Stimulated activated naive CD8-positive, alpha-beta T cell treated with anti-CD3 and anti-CD28 coated beads, Interleukin-15, amount 100 ng/mL, for 72 hours (primary cell): ENCODE data around the gene RMRP.
A peak's percentile ranks its signal among the peaks of the same experiment; 100 is the strongest.

Experiments used
- ATAC-seq: fragments of 150-1000 bp; cut with Tn5 transposase; 2 replicates; pipeline ENCODE4 v1.10.0; 2021; ENCODE audit warnings: mild to moderate bottlenecking, moderate library complexity
- DNase-seq, 2 donors: peaks; one replicate each; pipeline ENCODE4 v3.0.0; 2021 to 2022
- H3K27ac Mint-ChIP-seq, 2 donors: one replicate each; pipeline ENCODE4 v1.8.0; 2022; ENCODE audit warnings: mild to moderate bottlenecking in 2 of 2, mixed read lengths in 2 of 2, moderate library complexity in 2 of 2
- H3K27me3 Mint-ChIP-seq: one replicate; pipeline ENCODE4 v1.8.0; 2022; ENCODE audit warnings: mixed read lengths
- H3K4me1 Mint-ChIP-seq: one replicate; pipeline ENCODE4 v1.8.0; 2022; ENCODE audit warnings: mild to moderate bottlenecking, mixed read lengths
- H3K4me3 Mint-ChIP-seq, 2 donors: one replicate each; pipeline ENCODE4 v1.8.0; 2022; ENCODE audit warnings: mild to moderate bottlenecking in 2 of 2, mixed read lengths in 2 of 2, moderate library complexity in 1 of 2
- H3K9me3 Mint-ChIP-seq, 2 donors: one replicate each; pipeline ENCODE4 v1.8.0; 2022; ENCODE audit warnings: mixed read lengths in 2 of 2

RMRP gene

DNA sequence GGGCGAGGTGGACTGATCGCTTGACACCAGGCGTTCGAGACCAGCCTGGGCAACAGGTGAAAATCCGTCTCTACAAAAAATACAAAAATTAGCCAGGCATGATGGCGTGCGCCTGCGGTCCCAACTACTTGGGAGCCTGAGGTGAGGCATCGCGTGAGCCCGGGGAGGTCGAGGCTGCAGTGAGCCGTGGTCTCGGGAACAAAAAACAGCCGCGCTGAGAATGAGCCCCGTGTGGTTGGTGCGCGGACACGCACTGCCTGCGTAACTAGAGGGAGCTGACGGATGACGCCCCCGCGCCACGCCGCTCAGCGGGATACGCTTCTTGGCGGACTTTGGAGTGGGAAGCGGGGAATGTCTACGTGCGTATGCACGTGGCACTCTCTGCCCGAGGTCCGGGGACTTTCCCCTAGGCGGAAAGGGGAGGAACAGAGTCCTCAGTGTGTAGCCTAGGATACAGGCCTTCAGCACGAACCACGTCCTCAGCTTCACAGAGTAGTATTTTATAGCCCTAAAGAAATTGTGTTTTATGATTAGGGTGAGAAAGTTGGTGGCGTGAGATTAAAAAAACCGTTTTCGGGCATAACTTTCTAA lies at the start of gene RMRP:
Gene RMRP (minus strand): TSS at position 474 of the 591 bp plus-strand sequence.
- no peaks in the 10 kb centered on the region for H3K27me3 Mint-ChIP-seq
- DNase-seq, result peak; percentile 90 to 96
- no peaks in the 10 kb centered on the region for H3K9me3 Mint-ChIP-seq
- peak; percentile 95 for ATAC-seq
- H3K4me3 Mint-ChIP-seq, result peak within 1 kb of the TSS; percentile 76 to 92
- peak within 1 kb of the TSS; percentile 98 to 100 for H3K27ac Mint-ChIP-seq
- H3K4me1 Mint-ChIP-seq, result peaks cover 73% of the 10 kb centered on the region

DNA sequence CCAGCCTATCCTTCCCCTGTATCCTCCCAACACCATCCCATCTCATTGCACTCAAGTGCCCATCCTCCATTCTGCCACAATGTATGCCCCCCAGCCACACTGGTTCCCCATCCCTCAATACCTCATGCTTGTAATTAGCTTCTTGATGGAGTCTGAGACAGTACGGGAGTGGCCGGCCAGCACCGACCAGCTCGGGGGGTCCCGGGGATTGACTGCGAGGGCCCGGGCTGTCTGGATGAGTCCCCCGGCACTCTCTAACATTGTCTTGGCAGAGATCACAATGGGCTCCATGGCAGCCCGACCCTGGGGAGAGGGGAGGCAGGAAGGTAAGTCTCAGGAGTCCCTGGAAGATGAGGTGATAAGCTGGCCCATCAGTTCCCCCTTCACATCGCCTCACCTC lies 49.1 kb upstream of the RMRP start:
- H3K27me3 Mint-ChIP-seq, result no peaks in the 10 kb centered on the region
- H3K27ac Mint-ChIP-seq, result peak overlapping the region in 1 of 2 donors; percentile 14
- DNase-seq (no peak), ATAC-seq (no peak)
- H3K4me1 Mint-ChIP-seq, result no peaks in the 10 kb centered on the region
- no peak overlapping the region for H3K4me3 Mint-ChIP-seq
- H3K9me3 Mint-ChIP-seq, result no peaks in the 10 kb centered on the region

DNA sequence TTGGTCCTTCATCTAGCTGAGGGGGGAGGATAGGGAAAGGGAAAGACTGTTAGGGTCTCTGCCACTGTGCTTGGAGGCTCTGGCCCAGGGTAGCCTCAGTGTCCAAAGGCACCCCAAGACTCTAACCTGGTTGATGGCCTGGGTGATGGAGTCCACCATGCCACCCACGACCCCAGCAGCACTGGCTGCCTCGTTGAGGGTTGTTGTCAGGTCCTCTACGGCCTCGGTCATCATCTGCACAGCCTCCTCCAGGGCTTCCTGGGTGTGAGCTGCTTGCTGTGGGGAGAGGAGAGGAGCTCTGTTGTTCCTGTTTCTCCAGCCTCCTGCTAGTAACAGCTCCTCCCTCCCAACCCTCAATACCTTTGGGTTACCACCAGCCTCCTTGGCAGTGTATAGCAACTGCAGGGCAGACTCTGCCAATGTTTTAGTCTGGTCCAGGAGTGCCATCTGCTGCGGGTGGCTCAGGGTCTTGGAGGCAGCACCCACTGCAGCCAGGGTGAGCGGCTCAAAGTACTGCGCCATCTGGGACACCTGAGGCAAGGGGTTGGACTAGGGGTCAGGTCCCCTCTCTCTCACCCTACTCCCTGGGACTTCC lies 48.1 kb upstream of the RMRP start:
- Mint-ChIP-seq H3K4me3 (no peak overlapping the region), H3K27ac (no peak overlapping the region), H3K27me3 (no peaks in the 10 kb centered on the region), H3K4me1 (no peaks in the 10 kb centered on the region), H3K9me3 (no peaks in the 10 kb centered on the region)
- ATAC-seq (no peak), DNase-seq (no peak)

DNA sequence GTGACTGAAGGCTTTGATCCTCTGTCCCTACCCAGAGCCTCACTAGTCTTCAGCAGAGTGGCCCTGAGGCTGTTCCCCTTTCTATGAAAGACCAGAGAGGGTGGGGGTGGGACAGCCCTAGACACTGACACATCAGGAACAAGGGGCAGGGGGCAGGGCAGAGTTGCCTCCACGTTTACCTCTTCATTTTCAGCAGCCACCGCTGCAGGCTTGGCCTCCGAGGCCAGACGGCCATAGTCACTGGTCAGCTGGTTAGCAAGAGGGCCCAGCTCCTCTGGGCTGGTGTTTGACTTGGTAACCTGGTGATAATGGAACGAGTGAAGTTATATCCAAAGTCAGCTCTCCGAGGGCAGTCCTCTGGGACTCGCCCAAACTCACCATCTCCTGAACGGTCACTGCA lies 47.6 kb upstream of the RMRP start:
- Mint-ChIP-seq H3K27ac (no peak overlapping the region), H3K4me3 (no peak overlapping the region), H3K4me1 (no peaks in the 10 kb centered on the region), H3K9me3 (no peaks in the 10 kb centered on the region), H3K27me3 (no peaks in the 10 kb centered on the region)
- DNase-seq (no peak), ATAC-seq (no peak)

- ATAC-seq (no peak), DNase-seq (no peak)
- H3K9me3 Mint-ChIP-seq, result no peaks in the 10 kb centered on the region
- no peak overlapping the region for H3K27ac Mint-ChIP-seq
- no peaks in the 10 kb centered on the region for H3K4me1 Mint-ChIP-seq
- H3K4me3 Mint-ChIP-seq, result no peak overlapping the region
- H3K27me3 Mint-ChIP-seq, result no peaks in the 10 kb centered on the region
Measured at GRCh38 chr9:35703906-35704672, 46.3 kb upstream of the RMRP start.

DNA sequence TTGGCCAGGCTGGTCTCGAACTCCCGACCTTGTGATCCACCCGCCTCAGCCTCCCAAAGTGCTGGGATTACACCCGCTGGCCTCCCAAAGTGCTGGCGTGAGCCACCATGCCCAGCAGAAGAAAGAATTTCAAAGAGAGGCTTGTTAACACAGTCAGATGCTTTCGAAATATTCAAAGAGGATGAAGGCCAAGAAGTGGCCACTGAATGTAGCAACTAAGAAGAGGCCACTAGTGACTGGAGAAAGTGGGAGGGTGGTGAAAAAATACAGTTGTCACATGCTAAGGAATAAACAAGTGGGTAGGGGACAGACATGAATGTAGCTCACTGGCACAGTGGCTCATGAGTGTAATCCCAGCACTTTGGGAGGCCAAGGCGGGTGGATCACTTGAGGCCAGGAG lies 44.9 kb upstream of the RMRP start:
- no peaks in the 10 kb centered on the region for H3K27me3 Mint-ChIP-seq
- no peaks in the 10 kb centered on the region for H3K4me1 Mint-ChIP-seq
- no peak overlapping the region for H3K4me3 Mint-ChIP-seq
- H3K27ac Mint-ChIP-seq, result no peak overlapping the region
- ATAC-seq (no peak), DNase-seq (no peak)
- no peaks in the 10 kb centered on the region for H3K9me3 Mint-ChIP-seq

DNA sequence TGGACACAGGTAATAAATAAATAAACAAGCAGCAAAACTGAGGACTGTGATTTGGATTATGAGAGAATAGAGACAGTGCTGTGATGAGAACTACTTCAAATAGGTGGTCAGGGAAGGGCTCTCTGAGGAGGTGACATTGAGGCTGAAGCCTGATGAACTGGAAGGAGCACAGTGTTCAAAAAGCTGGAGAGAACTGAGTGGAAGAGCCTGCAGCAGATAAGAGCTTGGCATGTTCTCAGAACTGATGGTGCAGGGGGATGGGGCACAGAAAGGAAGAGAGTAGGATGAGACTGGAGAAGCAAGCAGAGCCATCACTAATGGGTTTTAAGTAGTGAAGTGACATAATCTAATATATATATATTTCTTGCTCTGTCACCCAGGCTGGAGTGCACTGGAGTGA lies 43.1 kb upstream of the RMRP start:
- Mint-ChIP-seq H3K27me3 (no peaks in the 10 kb centered on the region), H3K4me3 (no peak overlapping the region), H3K4me1 (peaks cover 7% of the 10 kb centered on the region), H3K27ac (no peak overlapping the region), H3K9me3 (no peaks in the 10 kb centered on the region)
- ATAC-seq (no peak), DNase-seq (no peak)

- Mint-ChIP-seq H3K4me3 (no peak overlapping the region), H3K4me1 (peaks cover 7% of the 10 kb centered on the region), H3K9me3 (no peaks in the 10 kb centered on the region), H3K27ac (no peak overlapping the region), H3K27me3 (no peaks in the 10 kb centered on the region)
- no peak for DNase-seq
- no peak for ATAC-seq
Measured at GRCh38 chr9:35700031-35700430, 42.2 kb upstream of the RMRP start.

DNA sequence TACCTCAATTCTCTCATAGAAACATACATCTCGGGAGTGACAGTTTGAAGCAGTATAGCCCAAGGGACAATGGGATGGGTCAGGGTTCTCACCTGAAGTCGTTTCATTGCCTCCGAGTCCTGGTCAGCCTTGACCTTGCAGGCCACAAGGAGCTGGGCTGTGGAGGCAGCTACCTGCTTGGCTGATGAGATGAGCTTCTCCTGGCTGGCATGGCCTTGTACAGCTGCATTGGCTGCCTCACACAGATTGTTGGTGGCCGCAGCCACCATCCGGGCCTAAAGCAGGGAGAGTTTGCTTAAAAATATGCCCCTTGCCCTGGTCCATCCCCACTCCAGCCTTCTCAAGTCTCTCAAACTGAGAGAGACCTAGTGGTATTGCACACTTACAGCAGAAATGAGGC lies 40.4 kb upstream of the RMRP start:
- Mint-ChIP-seq H3K27ac (no peak overlapping the region), H3K27me3 (no peaks in the 10 kb centered on the region), H3K4me3 (no peak overlapping the region), H3K4me1 (peaks cover 7% of the 10 kb centered on the region), H3K9me3 (no peaks in the 10 kb centered on the region)
- ATAC-seq, result no peak
- no peak for DNase-seq

DNA sequence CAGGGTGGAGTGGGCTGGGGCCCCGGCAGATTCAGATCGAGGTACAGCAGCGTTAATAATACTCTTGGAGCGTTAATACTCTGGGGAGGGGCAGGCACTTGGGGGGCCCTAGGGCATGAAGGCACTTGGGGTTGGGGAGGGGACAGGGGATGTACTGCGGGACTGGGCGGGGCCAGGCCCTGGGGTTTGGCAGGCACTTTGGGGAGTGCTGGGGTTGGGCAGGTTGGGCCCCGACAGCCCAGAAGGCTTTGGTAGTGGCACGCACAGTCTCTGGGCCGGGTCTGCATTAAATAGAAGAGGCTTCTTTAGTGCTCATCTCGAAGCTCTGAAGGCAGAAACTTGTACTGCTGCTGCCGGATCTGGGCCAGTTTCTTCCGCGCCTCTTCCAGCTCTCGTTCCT lies 39.7 kb upstream of the RMRP start:
- DNase-seq (no peak), ATAC-seq (no peak)
- peak overlapping the region; percentile 5 to 12 for H3K27ac Mint-ChIP-seq
- H3K4me1 Mint-ChIP-seq, result peaks cover 7% of the 10 kb centered on the region
- no peaks in the 10 kb centered on the region for H3K9me3 Mint-ChIP-seq
- no peaks in the 10 kb centered on the region for H3K27me3 Mint-ChIP-seq
- no peak overlapping the region for H3K4me3 Mint-ChIP-seq

DNA sequence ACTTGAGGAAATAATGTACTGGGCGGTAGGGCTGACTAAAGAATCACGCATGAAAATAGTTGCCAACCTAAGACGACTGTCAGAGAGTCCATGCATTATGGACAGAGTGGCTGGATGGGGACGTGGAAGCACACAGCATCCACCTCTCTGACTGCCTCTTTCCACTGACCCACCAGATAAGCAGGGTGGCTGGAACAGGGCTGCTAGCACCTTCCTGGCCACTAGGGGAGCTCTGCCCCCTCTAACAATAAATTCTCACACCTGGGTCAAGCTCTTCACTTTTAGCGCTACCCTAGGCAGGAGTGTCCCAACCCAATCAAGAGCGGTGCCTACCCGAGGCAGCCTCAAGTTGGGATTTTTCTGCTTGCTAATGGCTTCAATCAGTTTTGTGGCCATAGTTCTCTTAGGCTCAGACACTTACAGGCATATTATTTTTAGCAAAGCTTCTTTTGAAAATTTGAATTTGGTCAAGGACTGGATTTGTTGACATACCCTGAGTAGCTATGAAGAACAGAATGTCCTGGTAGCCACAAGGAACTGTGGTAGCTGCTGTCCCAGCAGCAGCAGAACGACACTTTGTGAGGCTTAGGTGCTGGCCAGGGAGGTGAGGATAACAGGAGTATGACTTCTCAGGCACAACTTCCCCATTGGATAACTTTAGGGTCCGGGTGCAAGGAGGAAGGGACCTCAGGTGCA lies 38.8 kb upstream of the RMRP start:
- H3K4me1 Mint-ChIP-seq, result peaks cover 12% of the 10 kb centered on the region

DNA sequence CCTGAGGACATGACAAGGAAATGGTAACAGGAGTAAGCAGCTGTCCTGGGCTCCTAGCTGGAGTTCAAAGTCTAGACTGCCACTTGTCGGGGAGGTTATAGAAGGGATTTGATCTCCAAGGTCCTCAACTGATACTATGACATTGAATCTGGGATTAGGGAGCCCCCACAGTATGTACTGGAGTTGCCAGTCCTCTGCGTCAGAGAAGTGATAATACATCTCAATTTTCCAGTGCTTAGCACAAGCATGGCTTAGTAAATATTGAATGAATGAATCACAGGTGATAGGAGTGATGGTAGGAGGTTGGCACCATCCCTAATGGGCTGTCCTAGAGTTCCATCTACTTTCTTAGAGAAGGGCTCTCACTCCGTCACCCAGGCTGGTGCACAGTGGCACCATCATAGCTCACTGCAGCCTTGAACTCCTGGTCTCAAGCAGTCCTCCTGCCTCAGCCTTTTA lies 38.2 kb upstream of the RMRP start:
- Mint-ChIP-seq H3K27ac (no peak overlapping the region), H3K27me3 (no peaks in the 10 kb centered on the region), H3K4me3 (no peak overlapping the region), H3K4me1 (peaks cover 19% of the 10 kb centered on the region), H3K9me3 (no peaks in the 10 kb centered on the region)
- ATAC-seq, result no peak
- no peak for DNase-seq

More for the DNA sequence above, 38.8 kb upstream of the RMRP start:
- no peak overlapping the region for H3K27ac Mint-ChIP-seq
- ATAC-seq (peak; percentile 83), DNase-seq (peak; percentile 49 to 51)
- no peak overlapping the region for H3K4me3 Mint-ChIP-seq
- no peaks in the 10 kb centered on the region for H3K27me3 Mint-ChIP-seq
- no peaks in the 10 kb centered on the region for H3K9me3 Mint-ChIP-seq

DNA sequence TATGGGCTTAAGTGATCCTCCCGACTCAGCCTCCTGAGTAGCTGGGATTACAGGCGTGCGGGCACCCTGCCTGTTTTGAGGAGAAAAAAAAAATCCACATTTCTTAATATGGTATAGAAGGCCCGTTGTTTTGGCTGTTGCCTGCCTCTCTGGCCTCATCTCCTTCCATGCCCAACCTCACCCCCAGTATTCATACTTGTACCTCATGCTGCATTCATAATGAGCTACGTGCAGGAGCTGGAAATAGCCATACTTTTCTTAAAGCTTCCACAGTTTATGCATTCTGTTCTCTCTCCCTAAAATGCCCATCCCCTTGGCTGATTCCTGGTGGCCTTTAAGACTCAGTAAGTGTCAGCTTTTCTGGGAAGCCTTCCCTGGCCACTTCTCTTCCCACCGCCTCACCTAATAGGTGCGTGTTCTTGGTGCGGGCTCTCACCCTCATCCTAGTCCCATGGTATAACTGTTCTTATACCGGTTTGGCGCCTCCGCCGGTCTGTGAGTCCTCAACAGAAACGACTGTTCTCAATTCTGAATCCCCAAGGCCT lies 34.0 kb upstream of the RMRP start:
- Mint-ChIP-seq H3K4me1 (peaks cover 50% of the 10 kb centered on the region), H3K4me3 (peak overlapping the region in 1 of 2 donors; percentile 87), H3K27ac (no peak overlapping the region), H3K27me3 (no peaks in the 10 kb centered on the region), H3K9me3 (no peaks in the 10 kb centered on the region)
- ATAC-seq (no peak), DNase-seq (no peak)

GRCh38 chr9:35691334-35691650 lies 33.5 kb upstream of the RMRP start:
- DNase-seq (no peak), ATAC-seq (no peak)
- H3K27me3 Mint-ChIP-seq, result no peaks in the 10 kb centered on the region
- H3K27ac Mint-ChIP-seq, result peak overlapping the region; percentile 46 to 76
- peak overlapping the region; percentile 87 to 88 for H3K4me3 Mint-ChIP-seq
- H3K4me1 Mint-ChIP-seq, result peaks cover 45% of the 10 kb centered on the region
- no peaks in the 10 kb centered on the region for H3K9me3 Mint-ChIP-seq

DNA sequence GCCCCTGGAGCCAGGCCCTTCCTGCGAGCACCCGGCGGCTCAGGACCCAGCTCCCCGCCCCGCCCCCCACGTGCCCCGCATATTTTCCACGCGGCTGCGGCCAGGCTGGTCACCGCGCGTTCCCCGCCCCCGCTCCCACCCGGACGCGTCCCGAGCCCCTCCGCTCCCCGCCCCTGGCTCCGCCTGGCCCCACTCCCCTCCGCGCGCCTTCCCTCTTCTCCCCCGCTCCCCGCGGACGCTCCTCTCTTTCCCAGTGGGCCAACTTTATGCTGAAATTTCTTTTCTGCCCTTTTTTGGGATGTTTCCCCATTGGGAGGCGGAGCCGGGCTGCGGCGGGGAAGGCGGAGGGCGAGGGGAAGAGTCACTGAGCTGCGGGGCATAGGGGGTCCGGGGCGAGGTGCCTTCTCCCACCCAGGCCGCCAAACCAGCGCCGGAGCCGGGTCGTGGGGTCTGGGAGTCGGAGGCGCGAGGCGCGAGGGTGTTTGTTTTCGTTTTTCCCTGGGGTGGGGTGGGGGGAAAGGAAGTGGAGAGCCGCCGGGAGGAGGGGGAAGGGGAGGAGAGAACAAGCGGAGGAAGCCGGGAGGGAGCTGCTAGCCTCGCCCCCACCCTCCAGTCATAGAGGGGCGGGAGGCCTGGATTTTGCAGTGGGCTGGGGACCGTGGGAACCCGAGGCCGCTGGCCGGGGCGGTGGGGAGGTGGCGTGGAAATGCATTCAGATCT lies 33.0 kb upstream of the RMRP start:
- ATAC-seq, result peak; percentile 19
- H3K27ac Mint-ChIP-seq, result peak overlapping the region; percentile 74 to 78
- no peaks in the 10 kb centered on the region for H3K27me3 Mint-ChIP-seq
- no peaks in the 10 kb centered on the region for H3K9me3 Mint-ChIP-seq
- DNase-seq, result no peak
- H3K4me3 Mint-ChIP-seq, result peak overlapping the region; percentile 87 to 88
- peaks cover 45% of the 10 kb centered on the region for H3K4me1 Mint-ChIP-seq
